GM06990 (cell line): ENCODE results near the gene FAM124A.

Source experiments
- DNase-seq: peaks from one replicate; pipeline ENCODE4 v3.0.0-alpha.2; 2011; ENCODE audit not compliant: insufficient read length; ENCODE audit errors: extremely low read depth
- H3K27me3 ChIP-seq: replicated peaks from 2 replicates; pipeline ENCODE4 v1.6.0; 2011; ENCODE audit warnings: low read length; ENCODE audit not compliant: control insufficient read depth, insufficient read depth
- H3K36me3 ChIP-seq: 2 replicates; pipeline ENCODE4 v1.5.1; 2011; ENCODE audit warnings: low read length; ENCODE audit not compliant: control insufficient read depth, insufficient read depth
- H3K4me3 ChIP-seq: replicated peaks from 2 replicates; pipeline ENCODE4 v1.5.1; 2011; ENCODE audit warnings: low read depth, mild to moderate bottlenecking, control low read depth, low read length
- TF ChIP-seq, protein P1 (sequence below): IDR thresholded peaks from 2 replicates; pipeline ENCODE4 v1.5.1; 2011; ENCODE audit warnings: low read length, control low read depth, mild to moderate bottlenecking, inconsistent platforms; ENCODE audit not compliant: insufficient read depth, poor library complexity, severe bottlenecking

The FAM124A gene, protein sequence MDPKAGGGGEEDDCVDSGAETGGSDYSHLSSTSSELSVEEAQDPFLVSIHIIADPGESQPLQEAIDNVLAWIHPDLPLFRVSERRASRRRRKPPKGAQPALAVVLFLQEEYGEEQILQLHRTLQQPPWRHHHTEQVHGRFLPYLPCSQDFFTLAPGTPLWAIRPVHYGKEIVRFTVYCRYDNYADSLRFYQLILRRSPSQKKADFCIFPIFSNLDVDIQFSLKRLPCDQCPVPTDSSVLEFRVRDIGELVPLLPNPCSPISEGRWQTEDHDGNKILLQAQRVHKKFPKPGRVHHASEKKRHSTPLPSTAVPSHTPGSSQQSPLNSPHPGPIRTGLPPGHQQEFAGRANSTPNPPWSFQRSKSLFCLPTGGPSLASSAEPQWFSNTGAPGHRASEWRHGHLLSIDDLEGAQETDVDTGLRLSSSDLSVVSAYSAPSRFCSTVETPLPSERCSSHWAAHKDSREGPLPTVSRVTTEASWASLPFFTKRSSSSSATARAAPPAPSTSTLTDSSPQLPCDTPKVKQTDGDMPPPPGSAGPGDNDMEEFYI

DNA sequence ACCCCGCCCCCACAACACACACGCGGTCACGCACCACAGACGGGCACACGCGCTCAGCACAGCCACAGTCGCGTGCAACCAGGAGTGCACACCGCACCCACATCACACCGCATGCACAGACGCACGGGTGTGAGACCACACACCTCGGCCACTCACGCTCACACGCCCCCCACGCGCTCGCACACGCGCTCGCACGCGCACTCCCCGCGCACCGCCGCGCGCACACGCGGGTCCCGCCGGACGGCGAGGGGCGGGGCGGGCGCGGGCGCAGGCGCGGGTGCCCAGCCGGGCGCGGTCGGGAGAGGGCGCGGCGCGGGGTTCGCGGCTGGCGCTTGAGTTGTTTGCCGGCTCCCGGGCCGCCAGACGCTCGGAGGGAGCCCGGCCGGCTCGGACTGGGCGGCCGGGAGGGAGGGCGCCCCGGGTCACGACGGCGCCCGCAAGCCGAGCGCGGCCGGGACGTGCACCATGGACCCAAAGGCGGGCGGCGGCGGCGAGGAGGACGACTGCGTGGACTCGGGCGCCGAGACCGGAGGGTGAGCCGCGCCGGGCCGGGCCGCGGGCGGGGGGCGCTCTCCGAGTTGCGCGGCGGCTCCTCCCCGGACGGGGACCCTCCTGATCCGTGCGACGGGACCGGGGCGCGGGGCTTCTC lies at the start of gene FAM124A:
Gene FAM124A, plus strand, starts transcription at position 362 of the 649 bp plus-strand sequence. Its CDS starts 104 bp downstream, at position 466.
- DNase-seq: peak; percentile 45
- Histone ChIP-seq H3K36me3 (no peaks in the 10 kb centered on the region), H3K4me3 (peak within 1 kb of the TSS; percentile 56), H3K27me3 (no peaks in the 10 kb centered on the region; the same call in none of the 2 replicates)
- TF ChIP-seq, protein P1, sequence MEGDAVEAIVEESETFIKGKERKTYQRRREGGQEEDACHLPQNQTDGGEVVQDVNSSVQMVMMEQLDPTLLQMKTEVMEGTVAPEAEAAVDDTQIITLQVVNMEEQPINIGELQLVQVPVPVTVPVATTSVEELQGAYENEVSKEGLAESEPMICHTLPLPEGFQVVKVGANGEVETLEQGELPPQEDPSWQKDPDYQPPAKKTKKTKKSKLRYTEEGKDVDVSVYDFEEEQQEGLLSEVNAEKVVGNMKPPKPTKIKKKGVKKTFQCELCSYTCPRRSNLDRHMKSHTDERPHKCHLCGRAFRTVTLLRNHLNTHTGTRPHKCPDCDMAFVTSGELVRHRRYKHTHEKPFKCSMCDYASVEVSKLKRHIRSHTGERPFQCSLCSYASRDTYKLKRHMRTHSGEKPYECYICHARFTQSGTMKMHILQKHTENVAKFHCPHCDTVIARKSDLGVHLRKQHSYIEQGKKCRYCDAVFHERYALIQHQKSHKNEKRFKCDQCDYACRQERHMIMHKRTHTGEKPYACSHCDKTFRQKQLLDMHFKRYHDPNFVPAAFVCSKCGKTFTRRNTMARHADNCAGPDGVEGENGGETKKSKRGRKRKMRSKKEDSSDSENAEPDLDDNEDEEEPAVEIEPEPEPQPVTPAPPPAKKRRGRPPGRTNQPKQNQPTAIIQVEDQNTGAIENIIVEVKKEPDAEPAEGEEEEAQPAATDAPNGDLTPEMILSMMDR: no peak

DNA sequence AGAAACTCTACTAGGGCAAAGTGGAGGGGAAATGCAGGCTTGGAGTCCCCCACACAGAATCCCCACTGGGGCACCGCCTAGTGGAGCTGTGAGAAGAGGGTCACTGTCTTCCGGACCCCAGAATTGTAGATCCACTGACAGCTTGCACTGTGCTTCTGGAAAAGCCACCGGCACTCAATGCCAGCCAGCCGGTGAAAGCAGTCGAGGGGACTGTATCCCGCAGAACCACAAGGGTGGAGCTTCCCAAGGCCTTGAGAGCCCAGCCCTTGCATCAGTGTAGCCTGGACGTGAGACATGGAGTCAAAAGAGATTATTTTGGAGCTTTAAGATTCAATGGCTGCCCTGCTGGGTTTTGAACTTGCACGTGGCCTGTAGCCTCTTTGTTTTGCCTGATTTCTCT lies 47.2 kb upstream of the FAM124A start:
- TF ChIP-seq, protein P1: no peak
- Histone ChIP-seq H3K4me3 (no peak overlapping the region), H3K27me3 (no peaks in the 10 kb centered on the region), H3K36me3 (no peaks in the 10 kb centered on the region)
- DNase-seq: no peak

DNA sequence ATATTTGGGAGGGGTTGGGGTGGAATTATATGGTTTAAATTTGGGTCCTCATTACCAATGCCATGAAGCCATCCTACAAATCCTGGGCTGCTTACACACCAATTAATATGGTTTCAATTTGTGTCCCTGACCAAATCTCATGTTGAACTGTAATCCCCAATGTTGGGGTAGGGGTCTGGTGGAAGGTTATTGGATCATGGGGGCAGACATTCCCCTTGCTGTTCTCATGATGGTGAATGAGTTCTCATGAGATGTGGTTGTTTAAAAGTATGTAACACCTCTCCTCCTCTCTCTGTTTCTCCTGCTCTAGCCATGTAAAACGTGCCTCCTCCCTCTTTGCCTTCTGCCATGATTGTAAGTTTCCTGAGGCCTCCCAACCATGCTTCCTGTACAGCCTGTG lies 46.6 kb upstream of the FAM124A start:
- no peak for DNase-seq
- H3K4me3 ChIP-seq: no peak overlapping the region
- TF ChIP-seq, protein P1: no peak
- no peaks in the 10 kb centered on the region for H3K36me3 ChIP-seq
- no peaks in the 10 kb centered on the region for H3K27me3 ChIP-seq

DNA sequence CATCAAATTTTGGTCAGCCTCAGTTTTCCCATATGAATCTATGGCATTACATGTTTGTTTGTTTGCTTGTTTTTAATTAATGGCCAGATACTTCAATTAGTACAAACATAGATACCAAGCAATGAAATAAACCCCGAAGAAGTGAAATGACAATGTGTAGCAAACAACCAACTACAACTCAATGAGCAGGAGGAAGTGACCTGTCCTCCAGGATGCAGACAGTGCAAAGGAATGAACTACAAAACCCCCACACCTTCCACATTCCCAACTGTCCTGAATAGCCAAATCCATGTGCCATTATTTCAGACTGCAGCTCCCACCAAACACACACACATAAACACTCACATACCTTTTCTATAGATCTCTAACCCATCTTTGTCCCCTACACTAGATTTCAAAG lies 45.0 kb upstream of the FAM124A start:
- Histone ChIP-seq H3K4me3 (no peak overlapping the region), H3K36me3 (no peaks in the 10 kb centered on the region), H3K27me3 (no peaks in the 10 kb centered on the region; the same call in 1 of the 2 replicates)
- DNase-seq: no peak
- TF ChIP-seq, protein P1: no peak

DNA sequence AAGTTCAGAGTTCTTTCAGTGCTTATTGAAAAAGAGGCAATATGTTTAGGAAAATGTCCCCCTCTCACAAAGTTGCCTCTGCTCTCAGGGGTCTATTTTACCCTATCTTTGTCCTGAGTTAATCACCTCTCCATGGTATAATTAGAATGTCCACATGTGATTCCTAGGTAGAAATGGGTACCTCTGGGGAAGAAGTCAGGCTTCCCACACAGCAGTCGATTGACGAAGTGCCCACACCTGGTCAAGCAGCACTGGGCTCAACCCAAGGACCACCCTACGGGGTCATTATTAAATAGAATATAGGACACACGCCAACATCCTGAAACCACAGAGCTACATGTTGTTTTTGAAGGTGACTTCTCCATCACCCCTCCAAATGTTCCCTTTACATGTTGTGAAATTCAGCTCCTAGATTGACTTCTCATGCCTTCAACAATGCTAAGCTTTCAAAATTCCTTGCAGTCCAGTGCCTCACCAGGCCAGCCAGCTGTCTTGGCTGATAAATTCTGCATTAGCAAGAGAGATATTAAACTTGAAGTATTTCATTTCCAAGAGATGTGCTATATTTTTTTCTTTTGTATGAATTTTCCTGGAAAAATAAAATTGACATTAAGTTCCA lies 43.6 kb upstream of the FAM124A start:
- DNase-seq: no peak
- H3K4me3 ChIP-seq: no peak overlapping the region
- no peaks in the 10 kb centered on the region for H3K36me3 ChIP-seq
- no peaks in the 10 kb centered on the region; the same call in 1 of the 2 replicates for H3K27me3 ChIP-seq
- TF ChIP-seq, protein P1: no peak
